RWPE1 (cell line): ENCODE results near the gene LTBP4.
A peak's percentile ranks its signal among the peaks of the same experiment; 100 is the strongest.
"Not testable (repeated sequence)": the region's sequence is repeated elsewhere in the genome, so short reads cannot be mapped to it uniquely, and the experiment has no call there.

ENCODE experiments used
- CTCF ChIA-PET: fragments of 350-600 bp; sonication (Branson Sonifier 250); formaldehyde crosslinking; extraction: SDS; loops from one replicate; lab custom pipeline; 2021; lab: Yijun Ruan, JAX
- POLR2A ChIA-PET: fragments of 400-600 bp; formaldehyde crosslinking; extraction: SDS; loops from one replicate; lab custom pipeline; 2020; ENCODE audit warnings: antibody characterized with exemption; ENCODE audit not compliant: low non-redundant PET; lab: Yijun Ruan, JAX
- DNase-seq: peaks from one replicate; pipeline ENCODE4 v3.0.0; 2012; ENCODE audit warnings: low spot score
- H3K27ac ChIP-seq: fragments of 450-650 bp; 2 replicates; pipeline ENCODE4 v1.5.1; 2017
- CTCF ChIP-seq: fragments of 450-650 bp; conservative IDR thresholded peaks from 2 replicates; pipeline ENCODE4 v1.5.1; 2017; ENCODE audit warnings: low read depth, mild to moderate bottlenecking

The LTBP4 gene

GRCh38 chr19:40623403-40624251 lies 22.5 kb downstream of the LTBP4 start:
- peak overlapping the region; percentile 47 for H3K27ac ChIP-seq
- no peak for TF ChIP-seq CTCF
- CTCF ChIA-PET, result interaction anchor here (0.8 to 1.4 kb wide), 3 partner anchors 10 to 11 kb away, joined by 3 to 5 read pairs (median 3); no protein-coding TSS in a partner anchor
- peak; percentile 80 for DNase-seq
- POLR2A ChIA-PET, result no interaction called here

GRCh38 chr19:40624369-40625153 lies 23.4 kb downstream of the LTBP4 start:
- peak overlapping the region; percentile 47 for H3K27ac ChIP-seq
- POLR2A ChIA-PET, DNase-seq: not testable (repeated sequence)
- CTCF ChIA-PET, result interaction anchor here (0.7 to 1.4 kb wide), 3 partner anchors 9 to 1811 kb away, joined by 3 to 5 read pairs (median 3); no protein-coding TSS in a partner anchor

GRCh38 chr19:40625406-40626120 lies 24.4 kb downstream of the LTBP4 start:
- peak overlapping the region; percentile 48 for H3K27ac ChIP-seq
- no peak for TF ChIP-seq CTCF
- CTCF ChIA-PET, result interaction anchor here (0.7 to 1.4 kb wide), 2 partner anchors 8 to 1810 kb away, joined by 3 to 5 read pairs; no protein-coding TSS in a partner anchor
- DNase-seq, result no peak
- POLR2A ChIA-PET, result no interaction called here

- H3K27ac ChIP-seq, result peak overlapping the region; percentile 48
- ChIA-PET CTCF (no interaction called here), POLR2A (no interaction called here)
- no peak for DNase-seq
- no peak for TF ChIP-seq CTCF
These were observed 25.7 kb downstream of the LTBP4 start for GRCh38 chr19:40626918-40627317.

- POLR2A ChIA-PET, result no interaction called here
These were observed 26.5 kb downstream of the LTBP4 start for GRCh38 chr19:40627486-40628279.

More at GRCh38 chr19:40627486-40628279, 26.5 kb downstream of the LTBP4 start:
- TF ChIP-seq CTCF, result no peak
- peak overlapping the region; percentile 15 for H3K27ac ChIP-seq
- no peak for DNase-seq
- CTCF ChIA-PET, result no interaction called here
